ENCODE data around the gene GSN.
"Not testable (repeated sequence)": the region's sequence is repeated elsewhere in the genome, so short reads cannot be mapped to it uniquely, and the experiment has no call there.

The GSN gene

GRCh38 chr9:121289026-121289771 is 21.2 kb downstream of the GSN start:
- DNase-seq = peak in 1 of 2 donors; percentile 42

GRCh38 chr9:121289772-121290370 is 21.9 kb downstream of the GSN start:
- DNase-seq = no peak

GRCh38 chr9:121291536-121291935 is 23.6 kb downstream of the GSN start:
- not testable (repeated sequence) for DNase-seq

- DNase-seq = no peak
Observed at GRCh38 chr9:121292051-121292450, 24.1 kb downstream of the GSN start.

GRCh38 chr9:121292801-121293241 is 24.9 kb downstream of the GSN start:
- no peak for DNase-seq

- no peak for DNase-seq
Observed at GRCh38 chr9:121294151-121294743, 26.3 kb downstream of the GSN start.

GRCh38 chr9:121294866-121295661 is 27.1 kb downstream of the GSN start:
- DNase-seq = no peak

GRCh38 chr9:121295662-121296191 is 27.8 kb downstream of the GSN start:
- no peak for DNase-seq

GRCh38 chr9:121296213-121297127 is 28.5 kb downstream of the GSN start:
- DNase-seq = no peak

GRCh38 chr9:121297389-121297788 is 29.4 kb downstream of the GSN start:
- DNase-seq = no peak

GRCh38 chr9:121298016-121298538 is 30.1 kb downstream of the GSN start:
- DNase-seq = no peak

GRCh38 chr9:121298689-121299466 is 30.9 kb downstream of the GSN start:
- DNase-seq = no peak

GRCh38 chr9:121299467-121300282 is 31.7 kb downstream of the GSN start:
- DNase-seq = no peak

- DNase-seq = no peak
Observed at GRCh38 chr9:121300283-121301119, 32.5 kb downstream of the GSN start.

- no peak for DNase-seq
Observed at GRCh38 chr9:121301881-121302286, 33.9 kb downstream of the GSN start.

- no peak for DNase-seq
Observed at GRCh38 chr9:121302341-121302740, 34.4 kb downstream of the GSN start.

- DNase-seq = no peak
Observed at GRCh38 chr9:121302786-121303185, 34.8 kb downstream of the GSN start.

GRCh38 chr9:121303456-121304451 is 35.8 kb downstream of the GSN start:
- no peak for DNase-seq
